ENCODE data around the gene PCYT2.

DNA sequence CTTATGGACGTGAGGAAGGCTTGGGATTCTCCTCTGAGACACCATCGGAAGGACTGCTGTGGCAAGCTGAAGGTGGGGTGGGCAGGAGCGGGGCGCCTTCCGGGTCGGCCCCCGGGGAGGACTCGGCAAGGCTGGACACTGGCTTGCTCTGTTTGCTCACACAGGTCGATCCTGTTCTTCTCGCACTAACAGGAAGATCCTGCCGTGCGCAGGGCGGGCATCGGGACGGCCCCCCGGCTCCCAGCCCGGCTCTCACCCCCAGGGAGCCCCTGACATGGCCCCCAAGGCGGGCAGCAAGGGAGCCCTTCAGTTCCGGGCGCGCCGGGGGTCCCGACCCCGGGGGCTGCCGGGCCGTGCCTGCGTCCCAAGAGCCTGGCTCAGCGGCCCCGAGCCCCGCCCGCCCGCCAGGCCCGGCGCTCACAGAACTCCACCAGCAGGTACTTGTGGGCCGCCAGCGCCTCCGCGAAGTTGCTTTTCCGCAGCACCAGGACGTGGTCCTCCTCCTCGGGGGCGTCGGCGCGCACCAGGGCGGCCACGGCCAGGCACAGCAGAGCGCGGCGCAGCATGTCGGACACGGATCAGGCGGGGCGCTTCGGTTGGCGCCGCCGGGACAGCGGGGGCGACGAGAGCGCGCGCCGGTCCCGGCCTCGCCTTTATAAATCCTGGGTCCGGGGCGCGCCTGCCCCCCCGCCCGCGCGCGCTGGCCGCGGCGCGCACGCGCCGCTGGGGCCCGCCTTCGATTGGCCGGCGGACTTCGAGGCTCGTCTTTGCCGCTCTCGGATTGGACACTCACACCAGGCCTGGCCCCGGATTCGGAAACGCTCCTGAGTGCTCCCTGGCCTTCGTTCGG, 51.1 kb downstream of the PCYT2 start, which contains the start of gene P4HB:
- TF ChIP-seq POLR2AphosphoS5 (IDR thresholded peaks at IDR 0.05; ENCODE audit: insufficient read depth, low read depth, low read length) (peak; percentile 98), FOS (IDR thresholded peaks at IDR 0.05; ENCODE audit: borderline replicate concordance, insufficient read depth, low read length) (no peak), EZH2 (IDR thresholded peaks at IDR 0.05; ENCODE audit: borderline replicate concordance, low read depth, low read length, severe bottlenecking) (no peak), POLR2A (IDR thresholded peaks at IDR 0.05; ENCODE audit: low read depth, low read length) (peak; percentile 93)
- TF ChIP-seq, protein P1, sequence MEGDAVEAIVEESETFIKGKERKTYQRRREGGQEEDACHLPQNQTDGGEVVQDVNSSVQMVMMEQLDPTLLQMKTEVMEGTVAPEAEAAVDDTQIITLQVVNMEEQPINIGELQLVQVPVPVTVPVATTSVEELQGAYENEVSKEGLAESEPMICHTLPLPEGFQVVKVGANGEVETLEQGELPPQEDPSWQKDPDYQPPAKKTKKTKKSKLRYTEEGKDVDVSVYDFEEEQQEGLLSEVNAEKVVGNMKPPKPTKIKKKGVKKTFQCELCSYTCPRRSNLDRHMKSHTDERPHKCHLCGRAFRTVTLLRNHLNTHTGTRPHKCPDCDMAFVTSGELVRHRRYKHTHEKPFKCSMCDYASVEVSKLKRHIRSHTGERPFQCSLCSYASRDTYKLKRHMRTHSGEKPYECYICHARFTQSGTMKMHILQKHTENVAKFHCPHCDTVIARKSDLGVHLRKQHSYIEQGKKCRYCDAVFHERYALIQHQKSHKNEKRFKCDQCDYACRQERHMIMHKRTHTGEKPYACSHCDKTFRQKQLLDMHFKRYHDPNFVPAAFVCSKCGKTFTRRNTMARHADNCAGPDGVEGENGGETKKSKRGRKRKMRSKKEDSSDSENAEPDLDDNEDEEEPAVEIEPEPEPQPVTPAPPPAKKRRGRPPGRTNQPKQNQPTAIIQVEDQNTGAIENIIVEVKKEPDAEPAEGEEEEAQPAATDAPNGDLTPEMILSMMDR (IDR thresholded peaks at IDR 0.05; ENCODE audit: extremely low read depth in 1 of 2, insufficient read depth in 1 of 2, low read depth in 1 of 2, low read length in 2 of 2) = no peak

Measured in endothelial cell of umbilical vein (primary cell).